GM23248 (cell line): ENCODE measurements around the gene GPR18.

Source experiments
- EZH2 ChIP-seq: fragments of 200-600 bp; sonication (generic); IDR thresholded peaks from 2 replicates; pipeline ENCODE4 v1.6.1; 2018; ENCODE audit warnings: antibody characterized with exemption, mild to moderate bottlenecking; ENCODE audit not compliant: insufficient read depth, poor library complexity, severe bottlenecking
- EZH2phosphoT487 ChIP-seq: fragments of 200-600 bp; sonication (generic); IDR thresholded peaks from 2 replicates; pipeline ENCODE4 v1.6.1; 2018; ENCODE audit warnings: antibody characterized with exemption, moderate library complexity, mild to moderate bottlenecking, low read depth; ENCODE audit not compliant: insufficient read depth

GRCh38 chr13:99294198-99294597, 36.0 kb upstream of the GPR18 start:
- TF ChIP-seq EZH2 = no peak
- no peak for TF ChIP-seq EZH2phosphoT487
